Activated T-cell treated with anti-CD3 and anti-CD28 coated beads for 4 hours (primary cell): ENCODE results near the gene RHEBL1.

Experiments
- DNase-seq: peaks from one replicate; pipeline ENCODE4 v3.0.0-alpha.2; 2020

Gene RHEBL1, protein sequence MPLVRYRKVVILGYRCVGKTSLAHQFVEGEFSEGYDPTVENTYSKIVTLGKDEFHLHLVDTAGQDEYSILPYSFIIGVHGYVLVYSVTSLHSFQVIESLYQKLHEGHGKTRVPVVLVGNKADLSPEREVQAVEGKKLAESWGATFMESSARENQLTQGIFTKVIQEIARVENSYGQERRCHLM

DNA sequence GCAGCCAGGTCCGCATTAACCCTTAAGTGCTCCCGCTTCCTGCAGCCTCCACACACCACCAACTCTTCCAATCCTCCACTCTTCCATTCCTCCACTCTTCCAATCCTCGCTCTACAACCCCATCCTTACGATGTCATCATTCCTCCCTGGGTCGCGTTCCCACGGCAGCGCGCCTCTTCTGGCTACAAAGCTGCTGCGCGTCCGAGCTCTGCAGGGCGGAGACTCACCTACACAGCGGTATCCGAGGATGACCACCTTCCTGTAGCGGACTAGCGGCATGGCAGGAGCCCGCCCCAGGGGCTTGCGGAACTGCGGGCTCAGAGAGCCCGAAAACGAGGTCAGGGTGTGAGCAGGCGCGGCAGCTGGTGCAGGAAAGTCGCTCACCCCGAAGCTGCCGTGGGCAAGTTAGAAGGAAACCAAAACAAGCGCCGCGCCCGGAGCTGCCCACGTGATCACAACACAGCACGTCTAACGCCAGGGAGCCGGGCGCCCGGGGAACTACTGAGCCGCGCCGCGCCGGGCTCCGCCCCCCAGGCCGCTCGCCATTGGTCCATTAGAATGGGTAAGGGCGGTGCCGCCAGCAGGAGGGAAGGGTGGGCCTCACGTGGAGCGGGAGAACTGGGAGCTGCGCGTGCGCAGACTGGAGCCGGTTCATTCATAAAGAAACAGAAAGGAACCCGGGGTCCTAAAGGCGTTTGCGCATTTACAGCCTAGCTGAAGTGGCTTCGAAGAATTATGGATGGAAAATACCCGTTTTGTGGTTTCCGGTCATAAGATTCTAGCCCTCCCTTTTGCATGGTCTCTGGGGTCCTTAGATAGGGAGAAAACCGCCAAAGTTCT is at the start of gene RHEBL1:
Gene RHEBL1, minus strand, starts transcription at position 473 of the 840 bp plus-strand sequence. Its CDS starts 194 bp downstream, at position 279.
- peak; percentile 95 for DNase-seq

DNA sequence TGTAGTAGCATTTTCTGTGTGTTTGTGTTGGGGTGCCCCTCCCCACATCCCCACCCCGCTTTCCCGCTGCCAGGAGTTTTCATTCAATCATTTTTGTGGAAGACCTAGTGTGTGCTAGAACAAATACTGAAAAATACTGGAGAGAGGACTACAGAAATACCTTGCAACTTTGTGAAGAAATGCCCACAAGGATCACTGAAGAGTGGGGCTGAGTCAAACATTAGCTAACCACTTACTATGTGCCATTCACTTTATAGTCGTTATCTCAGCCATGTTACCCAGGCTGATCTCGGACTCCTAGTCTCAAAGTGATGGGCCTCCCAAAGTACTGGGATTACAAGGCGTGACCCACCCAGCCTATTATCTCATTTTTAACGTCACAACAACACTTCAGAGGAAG is 41.4 kb upstream of the RHEBL1 start:
- DNase-seq, result no peak

GRCh38 chr12:49110464-49111155 is 40.8 kb upstream of the RHEBL1 start, which contains the start of gene LMBR1L:
Gene LMBR1L, minus strand, starts transcription at chr12:49110847. Its CDS starts 292 bp downstream, at chr12:49110555.
- DNase-seq, result peak; percentile 95

DNA sequence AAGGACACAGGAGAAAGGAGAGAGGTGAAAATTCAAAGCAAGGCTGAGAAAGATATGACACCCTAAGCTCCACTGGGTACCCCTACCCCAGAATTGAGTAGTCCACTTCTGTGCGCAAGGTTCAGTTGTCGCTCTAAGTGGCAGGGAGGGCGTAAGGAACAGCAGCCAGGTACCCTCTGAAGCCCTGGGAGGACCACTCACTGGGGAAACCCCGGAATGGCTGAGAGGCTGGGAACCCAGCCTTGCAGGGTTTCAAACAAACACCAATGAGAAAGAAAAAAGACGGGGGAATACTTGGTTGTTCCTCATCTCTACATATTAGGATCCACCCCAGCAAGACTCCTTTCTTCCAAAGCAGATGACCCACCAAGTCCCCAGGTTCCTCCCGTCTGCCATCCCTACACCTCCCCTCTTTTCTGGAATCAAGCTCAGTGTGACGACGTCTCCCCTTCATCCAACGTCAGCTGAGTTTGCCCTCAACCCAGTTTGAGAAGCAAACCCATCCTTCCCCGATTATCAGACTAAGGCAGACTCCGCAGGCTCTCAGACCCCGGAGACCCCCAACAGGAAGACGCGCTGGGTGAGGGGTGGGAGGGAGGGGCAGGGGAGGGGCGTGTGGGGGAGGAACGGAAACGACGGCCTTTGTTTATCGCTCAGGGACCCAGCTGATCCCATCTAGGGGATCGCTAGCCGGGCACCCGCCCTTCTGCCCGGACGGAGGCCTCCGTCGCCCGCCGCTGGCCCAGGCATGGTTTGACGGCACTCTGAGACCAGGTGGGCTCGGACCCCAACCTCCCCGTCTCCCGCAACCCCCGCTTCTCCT is 40.1 kb upstream of the RHEBL1 start:
- no peak for DNase-seq

GRCh38 chr12:49108958-49109404 is 39.2 kb upstream of the RHEBL1 start:
- DNase-seq, result no peak

DNA sequence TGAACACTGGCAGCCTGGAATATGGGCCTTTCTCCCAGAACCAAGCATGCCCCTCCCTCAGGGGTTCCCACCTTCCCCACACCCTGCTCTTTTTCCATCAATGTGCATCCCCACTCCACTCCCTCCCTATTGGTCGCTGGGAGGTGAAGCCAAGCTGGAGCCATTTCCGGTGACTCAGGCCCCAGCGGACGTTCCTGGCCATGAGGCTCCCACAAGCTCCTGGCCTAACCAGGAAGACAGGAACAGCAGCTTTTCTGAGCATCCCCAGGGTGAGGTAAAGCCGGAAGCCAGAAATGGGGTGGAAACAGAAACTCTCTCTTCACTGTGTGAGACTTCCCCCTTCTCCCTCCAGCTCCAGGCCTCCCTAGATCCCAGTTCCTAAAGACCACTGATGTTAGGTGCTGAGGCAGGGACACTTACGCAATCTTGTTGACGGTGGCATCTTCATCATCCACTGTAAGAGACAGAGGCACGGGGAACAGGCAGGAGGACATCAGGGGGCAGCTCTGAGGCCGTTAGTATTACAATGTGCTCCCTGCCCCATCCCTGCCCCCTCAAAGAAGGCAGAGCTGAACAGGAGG is 35.8 kb upstream of the RHEBL1 start:
- DNase-seq, result no peak

- no peak for DNase-seq
Measured at GRCh38 chr12:49104822-49105221, 35.0 kb upstream of the RHEBL1 start.

GRCh38 chr12:49100380-49100779 is 30.6 kb upstream of the RHEBL1 start:
- DNase-seq, result no peak

DNA sequence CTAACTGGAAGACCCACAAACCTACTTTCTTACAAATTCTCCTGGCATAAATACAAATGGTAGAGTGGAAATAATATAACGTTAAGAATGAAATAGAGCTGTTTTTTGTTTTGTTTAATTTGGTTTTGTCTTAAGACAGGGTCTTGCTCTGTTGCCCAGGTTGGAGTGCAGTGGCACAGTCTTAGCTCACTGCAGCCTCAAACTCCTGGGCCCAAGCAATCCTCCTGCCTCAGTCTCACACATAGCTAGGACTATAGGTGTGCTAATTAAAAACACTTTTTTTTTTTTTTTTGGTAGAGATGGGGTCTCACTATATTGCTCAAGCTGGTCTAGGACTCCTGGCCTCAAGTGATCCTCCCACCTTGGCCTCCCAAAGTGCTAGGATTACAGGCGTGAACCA is 28.9 kb upstream of the RHEBL1 start:
- no peak for DNase-seq

DNA sequence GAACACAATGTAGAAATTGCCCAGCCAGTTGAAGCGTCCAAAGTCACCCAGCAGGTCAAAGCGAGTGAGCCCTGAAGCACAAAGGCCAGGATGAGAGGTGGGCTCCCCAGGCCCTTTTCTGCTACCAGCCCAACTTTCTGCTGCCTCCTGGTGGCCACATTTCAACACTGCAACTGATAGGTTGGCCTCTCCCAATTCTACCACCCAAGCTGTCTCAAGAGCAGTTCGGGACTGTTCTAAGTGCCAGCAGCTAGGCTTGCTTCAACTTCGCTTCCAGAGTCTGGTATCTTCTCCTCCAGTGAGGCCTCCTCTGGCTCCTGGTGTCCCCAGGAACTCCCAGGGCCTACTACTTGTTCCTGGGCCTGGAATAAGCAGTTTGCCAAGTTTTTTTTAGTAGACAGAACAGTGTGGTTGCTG is 28.3 kb upstream of the RHEBL1 start:
- peak; percentile 60 for DNase-seq

DNA sequence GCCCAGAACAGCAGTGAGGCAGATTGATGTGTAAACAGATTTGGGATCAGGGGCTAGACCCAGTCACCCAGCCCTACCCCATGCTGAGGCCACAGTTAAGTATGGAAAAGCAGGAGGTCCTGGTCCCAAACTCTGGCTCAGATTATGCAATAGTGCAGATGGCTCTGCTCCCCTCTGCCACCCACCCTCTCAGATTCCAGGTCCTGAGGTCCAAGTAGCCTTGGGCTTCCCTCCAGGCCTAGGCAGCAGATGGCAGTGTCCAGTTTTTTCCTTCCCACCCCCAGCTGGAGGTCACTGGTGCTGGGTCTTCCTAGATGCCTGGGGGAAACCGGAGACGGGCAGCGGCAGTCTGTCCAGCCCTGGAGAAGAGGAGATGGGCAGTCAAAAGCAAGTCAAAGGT is 27.6 kb upstream of the RHEBL1 start:
- DNase-seq, result no peak

DNA sequence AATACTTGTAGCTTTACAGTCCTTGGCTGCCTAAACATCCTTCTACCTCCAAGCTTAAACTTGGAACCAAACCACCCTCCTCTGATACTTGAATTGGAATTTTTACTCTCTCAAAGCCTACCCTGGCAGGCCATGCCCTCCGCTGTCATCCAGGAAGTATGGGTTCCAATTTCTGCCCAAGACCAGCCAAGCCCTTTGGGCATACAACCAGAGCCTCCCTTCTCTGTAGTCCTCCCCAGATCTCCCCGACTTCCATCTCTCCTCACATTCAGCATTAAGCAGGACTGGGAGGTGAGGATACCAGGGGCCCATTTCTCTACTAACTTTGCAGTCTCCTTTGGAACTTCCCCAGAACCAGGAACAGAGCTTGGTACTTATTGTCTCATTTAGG is 25.2 kb upstream of the RHEBL1 start:
- no peak for DNase-seq

- no peak for DNase-seq
Measured at GRCh38 chr12:49094160-49094974, 24.6 kb upstream of the RHEBL1 start, which contains the start of gene DHH. Gene DHH, minus strand, starts transcription at chr12:49094801. Its CDS starts 289 bp downstream, at chr12:49094512.

GRCh38 chr12:49093792-49094159 is 24.0 kb upstream of the RHEBL1 start:
- DNase-seq, result no peak

- DNase-seq, result no peak
Measured at GRCh38 chr12:49092816-49093406, 23.1 kb upstream of the RHEBL1 start.

DNA sequence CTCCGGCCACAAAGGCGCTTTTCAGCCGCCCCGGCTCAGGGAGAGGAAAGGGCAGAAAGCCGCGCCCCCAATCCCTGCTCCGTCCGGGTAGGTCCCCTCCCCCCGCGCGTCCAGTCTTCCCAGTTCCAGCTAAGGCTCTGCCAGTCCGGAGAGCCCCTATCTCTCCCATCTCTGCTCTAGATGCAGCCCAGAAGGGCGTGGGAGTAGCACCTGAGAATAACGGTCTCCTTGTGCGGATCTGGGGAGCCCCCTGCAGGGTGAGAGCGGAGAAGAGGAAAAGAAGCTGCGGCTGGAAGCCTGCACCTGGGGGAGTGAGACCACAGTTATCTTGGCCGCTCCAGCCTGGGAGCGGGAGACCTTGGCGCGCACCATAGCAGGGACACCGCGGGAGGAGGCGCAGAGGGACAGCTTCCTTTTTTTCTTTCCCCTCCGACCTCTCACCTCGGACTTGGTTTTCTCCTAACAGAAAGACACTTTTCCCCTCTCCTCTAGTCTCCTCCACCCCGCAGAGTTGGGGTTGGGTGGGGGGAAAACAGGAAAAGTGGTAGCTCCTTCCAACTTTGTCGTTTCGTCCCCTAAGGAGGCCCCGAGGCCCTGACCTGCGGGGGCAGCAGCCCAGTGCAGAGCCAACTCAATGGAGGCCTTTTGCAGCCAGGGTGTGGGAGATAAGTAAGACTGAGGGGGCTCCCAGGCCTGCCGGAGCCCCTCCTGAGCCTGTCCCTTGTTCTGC is 22.5 kb upstream of the RHEBL1 start:
- peak; percentile 64 for DNase-seq

GRCh38 chr12:49091836-49092085 is 22.0 kb upstream of the RHEBL1 start:
- DNase-seq, result no peak

- DNase-seq, result no peak
Measured at GRCh38 chr12:49091056-49091835, 21.5 kb upstream of the RHEBL1 start.
